HepG2 (cell line): Measurements from ENCODE around the gene RHBDF2. TPM values are rescaled to one million over a fixed set of nuclear protein-coding genes. Genes with fewer than 3 reads are reported as not detected.

Experiments
- BRCA1 ChIP-seq: sonication (generic); formaldehyde crosslinking; IDR thresholded peaks from 2 replicates; pipeline ENCODE4 v1.4.0; 2020; ENCODE audit warnings: missing genetic modification reagents
- CCAR2 ChIP-seq: fragments of 200-400 bp; formaldehyde crosslinking; optimal IDR thresholded peaks from 2 replicates; pipeline ENCODE3; 2018; ENCODE audit warnings: low read depth, mild to moderate bottlenecking, low read length, moderate library complexity
- DNMT1 ChIP-seq: sonication (generic); formaldehyde crosslinking; IDR thresholded peaks from 2 replicates; pipeline ENCODE4 v1.5.1; 2020; ENCODE audit warnings: mild to moderate bottlenecking, missing genetic modification reagents
- DR1 ChIP-seq: sonication (generic); formaldehyde crosslinking; IDR thresholded peaks from 2 replicates; pipeline ENCODE4 v1.8.0; 2021; ENCODE audit warnings: mild to moderate bottlenecking, missing genetic modification reagents, inconsistent platforms
- PHB2 ChIP-seq: fragments of 450-650 bp; IDR thresholded peaks from 2 replicates; pipeline ENCODE4 v1.6.1; 2018; ENCODE audit not compliant: partially characterized antibody
- PRMT3 ChIP-seq: sonication (generic); formaldehyde crosslinking; IDR thresholded peaks from 2 replicates; pipeline ENCODE4 v1.8.1; 2022; ENCODE audit warnings: low read depth, mild to moderate bottlenecking, moderate library complexity, missing genetic modification reagents, borderline replicate concordance
- YEATS2 ChIP-seq: sonication (generic); formaldehyde crosslinking; IDR thresholded peaks from 2 replicates; pipeline ENCODE4 v1.4.0; 2020; ENCODE audit warnings: missing genetic modification reagents, borderline replicate concordance
- ZFP37 ChIP-seq: sonication (generic); formaldehyde crosslinking; IDR thresholded peaks from 2 replicates; pipeline ENCODE4 v1.4.0; 2020; ENCODE audit warnings: missing genetic modification reagents, borderline replicate concordance
- ZNF569 ChIP-seq: sonication (generic); formaldehyde crosslinking; IDR thresholded peaks from 2 replicates; pipeline ENCODE4 v1.5.0; 2020; ENCODE audit warnings: mild to moderate bottlenecking, missing genetic modification reagents, moderate library complexity, borderline replicate concordance
- ZNF724P ChIP-seq: sonication (generic); formaldehyde crosslinking; IDR thresholded peaks from 2 replicates; pipeline ENCODE4 v1.8.0; 2022; ENCODE audit warnings: missing genetic modification reagents, borderline replicate concordance
- polyA plus RNA-seq, 8 experiments: library from polyadenylated mRNA; depleted of rRNA in 3 of 8; stranded (reverse) in 7 of 8; unstranded in 1 of 8; fragments of >200 nt; fragmentation: Illumina TruSeq in 4 of 8; extraction: Trizol in 4 of 8; gene quantifications; 2 replicates each; pipeline versions ENCODE4 v1.2.1 to v1.2.3, GENCODE V29; 2011 to 2016; ENCODE audit warnings: low read depth in 4 of 8, missing spikeins in 1 of 8, mixed read lengths in 1 of 8; ENCODE audit not compliant: insufficient read depth in 1 of 8
- total RNA-seq, 5 experiments: library from RNA; depleted of rRNA; stranded (reverse); fragments of >200 nt; fragmentation: Illumina TruSeq; extraction: Trizol; gene quantifications; 2 replicates each; pipeline ENCODE4 v1.2.3, GENCODE V29; 2016; ENCODE audit warnings: low read depth in 1 of 5
- TF ChIP-seq, protein P1 (sequence below): sonication (generic); formaldehyde crosslinking; IDR thresholded peaks from 2 replicates; pipeline ENCODE4 v1.4.0; 2020; ENCODE audit warnings: mild to moderate bottlenecking, missing genetic modification reagents
- TF ChIP-seq, protein P2 (sequence below): IDR thresholded peaks from 2 replicates; pipeline ENCODE4 v1.6.1; 2016; ENCODE audit warnings: low read depth, control low read depth
- TF ChIP-seq, protein P3 (sequence below): IDR thresholded peaks from 2 replicates; pipeline ENCODE4 v1.6.1; 2012; ENCODE audit warnings: low read depth, low read length, improper control_type of control experiment
- TF ChIP-seq, protein P4 (sequence below): sonication (generic); formaldehyde crosslinking; IDR thresholded peaks from 2 replicates; pipeline ENCODE4 v1.4.0; 2020; ENCODE audit warnings: missing genetic modification reagents

RHBDF2 gene
- total and polyA plus RNA-seq, 2 of the 13 experiments (the other 11 are each of a cell fraction or from before 2014, with no cell fraction given): 7.8 to 24.2 TPM

DNA sequence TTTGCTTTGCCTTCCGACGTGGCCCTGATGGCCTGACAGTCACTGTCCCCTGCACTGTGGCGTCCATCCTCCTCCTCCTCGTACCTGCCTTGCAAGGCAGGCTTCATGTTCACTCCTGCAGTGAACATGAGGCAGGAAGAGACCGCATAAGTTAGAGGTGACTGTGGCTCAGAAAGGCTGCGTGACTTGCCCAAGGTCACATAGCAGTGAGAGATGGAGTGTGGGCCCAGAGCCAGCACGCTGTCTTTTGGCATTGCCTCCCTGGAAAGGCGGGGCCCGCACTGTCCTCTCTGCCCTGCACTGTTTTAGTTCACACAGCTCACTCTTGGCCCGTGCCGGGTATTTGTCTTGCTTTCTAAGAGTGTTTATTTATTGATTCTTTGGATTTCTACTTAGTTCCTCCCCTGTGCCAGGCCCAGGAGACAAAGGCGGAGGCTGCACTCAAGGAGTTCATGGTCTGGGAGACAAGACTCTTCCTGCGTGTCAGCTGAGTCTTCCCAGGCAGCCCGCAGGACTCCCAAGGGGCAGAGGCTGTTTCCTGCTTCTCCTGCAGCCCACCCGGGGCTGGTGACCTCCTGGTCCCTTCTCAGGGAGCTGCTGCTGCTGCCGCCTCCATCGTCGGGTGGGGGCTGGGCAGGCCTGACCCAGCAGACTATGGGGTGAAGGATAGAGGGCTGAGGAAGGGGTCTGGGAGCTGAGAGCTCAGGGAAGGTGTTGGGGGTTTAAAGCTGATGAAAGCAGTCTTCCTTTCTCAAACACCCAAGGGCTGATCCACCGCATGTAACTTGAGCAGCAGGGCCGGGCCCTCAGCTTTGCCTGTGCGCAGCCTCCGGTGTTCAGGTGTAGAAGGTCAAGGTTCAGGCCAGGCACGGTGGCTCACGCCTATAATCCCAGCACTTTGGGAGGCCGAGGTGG lies 23.6 kb upstream of the RHBDF2 start (continued):
- TF ChIP-seq, protein P1, sequence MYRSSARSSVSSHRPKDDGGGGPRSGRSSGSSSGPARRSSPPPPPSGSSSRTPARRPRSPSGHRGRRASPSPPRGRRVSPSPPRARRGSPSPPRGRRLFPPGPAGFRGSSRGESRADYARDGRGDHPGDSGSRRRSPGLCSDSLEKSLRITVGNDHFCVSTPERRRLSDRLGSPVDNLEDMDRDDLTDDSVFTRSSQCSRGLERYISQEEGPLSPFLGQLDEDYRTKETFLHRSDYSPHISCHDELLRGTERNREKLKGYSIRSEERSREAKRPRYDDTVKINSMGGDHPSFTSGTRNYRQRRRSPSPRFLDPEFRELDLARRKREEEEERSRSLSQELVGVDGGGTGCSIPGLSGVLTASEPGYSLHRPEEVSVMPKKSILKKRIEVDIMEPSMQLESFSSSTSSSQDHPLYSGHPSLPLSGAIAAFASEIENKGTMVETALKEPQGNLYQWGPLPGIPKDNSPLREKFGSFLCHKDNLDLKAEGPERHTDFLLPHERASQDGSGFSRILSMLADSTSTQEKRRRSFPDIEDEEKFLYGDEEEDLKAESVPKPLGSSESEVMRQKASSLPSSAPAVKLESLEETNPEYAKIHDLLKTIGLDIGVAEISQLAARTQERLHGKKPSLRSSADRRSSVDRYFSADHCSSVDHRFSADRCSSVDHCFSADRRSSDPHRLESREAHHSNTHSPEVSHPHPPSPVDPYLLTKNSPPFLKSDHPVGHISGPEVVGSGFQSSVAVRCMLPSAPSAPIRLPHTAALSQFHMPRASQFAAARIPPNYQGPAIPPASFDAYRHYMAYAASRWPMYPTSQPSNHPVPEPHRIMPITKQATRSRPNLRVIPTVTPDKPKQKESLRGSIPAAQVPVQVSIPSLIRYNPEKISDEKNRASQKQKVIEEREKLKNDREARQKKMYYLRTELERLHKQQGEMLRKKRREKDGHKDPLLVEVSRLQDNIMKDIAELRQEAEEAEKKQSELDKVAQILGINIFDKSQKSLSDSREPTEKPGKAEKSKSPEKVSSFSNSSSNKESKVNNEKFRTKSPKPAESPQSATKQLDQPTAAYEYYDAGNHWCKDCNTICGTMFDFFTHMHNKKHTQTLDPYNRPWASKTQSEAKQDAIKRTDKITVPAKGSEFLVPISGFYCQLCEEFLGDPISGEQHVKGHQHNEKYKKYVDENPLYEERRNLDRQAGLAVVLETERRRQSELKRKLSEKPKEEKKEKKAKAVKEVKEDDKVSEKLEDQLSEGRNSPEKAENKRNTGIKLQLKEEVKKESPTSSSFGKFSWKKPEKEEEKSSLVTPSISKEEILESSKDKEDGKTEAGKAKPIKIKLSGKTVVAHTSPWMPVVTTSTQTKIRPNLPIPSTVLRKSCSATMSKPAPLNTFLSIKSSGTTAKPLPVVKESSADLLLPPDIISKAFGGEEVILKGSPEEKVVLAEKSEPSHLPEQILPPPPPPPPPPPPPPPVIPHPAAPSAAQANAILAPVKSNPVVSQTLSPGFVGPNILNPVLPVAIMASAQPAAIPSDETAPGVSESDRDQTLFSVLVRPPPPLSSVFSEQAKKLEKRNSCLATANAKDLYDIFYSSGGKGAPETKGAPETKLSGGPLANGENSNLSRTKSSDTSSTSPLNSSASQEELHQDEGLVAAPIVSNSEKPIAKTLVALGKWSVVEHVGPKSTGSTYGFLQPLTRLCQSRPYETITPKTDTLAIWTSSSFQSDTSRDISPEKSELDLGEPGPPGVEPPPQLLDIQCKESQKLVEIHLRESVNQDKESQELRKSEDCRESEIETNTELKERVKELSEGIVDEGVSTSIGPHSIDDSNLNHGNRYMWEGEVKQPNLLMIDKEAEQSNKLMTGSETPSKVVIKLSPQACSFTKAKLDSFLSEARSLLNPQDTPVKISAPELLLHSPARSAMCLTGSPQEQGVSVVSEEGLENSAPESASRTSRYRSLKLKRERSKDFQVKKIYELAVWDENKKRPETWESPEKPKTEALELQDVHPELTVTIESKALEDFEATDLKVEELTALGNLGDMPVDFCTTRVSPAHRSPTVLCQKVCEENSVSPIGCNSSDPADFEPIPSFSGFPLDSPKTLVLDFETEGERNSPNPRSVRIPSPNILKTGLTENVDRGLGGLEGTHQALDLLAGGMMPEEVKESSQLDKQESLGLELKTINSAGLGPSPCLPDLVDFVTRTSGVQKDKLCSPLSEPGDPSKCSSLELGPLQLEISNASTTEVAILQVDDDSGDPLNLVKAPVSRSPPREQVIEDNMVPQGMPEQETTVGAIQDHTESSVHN: 0 out of 2 replicates have a peak, but pooled peaks have one; percentile 37
- TF ChIP-seq ZFP37 (CRISPR knock-in tag) (no peak; the same call in 1 of the 2 replicates), CCAR2 (no peak), DNMT1 (CRISPR knock-in tag) (no peak), PHB2 (no peak), PRMT3 (peak; percentile 63; the same call in 1 of the 2 replicates), YEATS2 (CRISPR knock-in tag) (no peak), BRCA1 (CRISPR knock-in tag) (peak; percentile 70), ZNF569 (no peak), ZNF724P (CRISPR knock-in tag) (no peak), DR1 (CRISPR knock-in tag) (no peak)
- TF ChIP-seq, protein P2, sequence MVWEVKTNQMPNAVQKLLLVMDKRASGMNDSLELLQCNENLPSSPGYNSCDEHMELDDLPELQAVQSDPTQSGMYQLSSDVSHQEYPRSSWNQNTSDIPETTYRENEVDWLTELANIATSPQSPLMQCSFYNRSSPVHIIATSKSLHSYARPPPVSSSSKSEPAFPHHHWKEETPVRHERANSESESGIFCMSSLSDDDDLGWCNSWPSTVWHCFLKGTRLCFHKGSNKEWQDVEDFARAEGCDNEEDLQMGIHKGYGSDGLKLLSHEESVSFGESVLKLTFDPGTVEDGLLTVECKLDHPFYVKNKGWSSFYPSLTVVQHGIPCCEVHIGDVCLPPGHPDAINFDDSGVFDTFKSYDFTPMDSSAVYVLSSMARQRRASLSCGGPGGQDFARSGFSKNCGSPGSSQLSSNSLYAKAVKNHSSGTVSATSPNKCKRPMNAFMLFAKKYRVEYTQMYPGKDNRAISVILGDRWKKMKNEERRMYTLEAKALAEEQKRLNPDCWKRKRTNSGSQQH: 0 out of 2 replicates have a peak, but pooled peaks have one; percentile 68
- TF ChIP-seq, protein P3, sequence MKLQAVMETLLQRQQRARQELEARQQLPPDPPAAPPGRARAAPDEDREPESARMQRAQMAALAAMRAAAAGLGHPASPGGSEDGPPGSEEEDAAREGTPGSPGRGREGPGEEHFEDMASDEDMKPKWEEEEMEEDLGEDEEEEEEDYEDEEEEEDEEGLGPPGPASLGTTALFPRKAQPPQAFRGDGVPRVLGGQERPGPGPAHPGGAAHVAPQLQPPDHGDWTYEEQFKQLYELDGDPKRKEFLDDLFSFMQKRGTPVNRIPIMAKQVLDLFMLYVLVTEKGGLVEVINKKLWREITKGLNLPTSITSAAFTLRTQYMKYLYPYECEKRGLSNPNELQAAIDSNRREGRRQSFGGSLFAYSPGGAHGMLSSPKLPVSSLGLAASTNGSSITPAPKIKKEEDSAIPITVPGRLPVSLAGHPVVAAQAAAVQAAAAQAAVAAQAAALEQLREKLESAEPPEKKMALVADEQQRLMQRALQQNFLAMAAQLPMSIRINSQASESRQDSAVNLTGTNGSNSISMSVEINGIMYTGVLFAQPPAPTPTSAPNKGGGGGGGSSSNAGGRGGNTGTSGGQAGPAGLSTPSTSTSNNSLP: no peak
- TF ChIP-seq, protein P4, sequence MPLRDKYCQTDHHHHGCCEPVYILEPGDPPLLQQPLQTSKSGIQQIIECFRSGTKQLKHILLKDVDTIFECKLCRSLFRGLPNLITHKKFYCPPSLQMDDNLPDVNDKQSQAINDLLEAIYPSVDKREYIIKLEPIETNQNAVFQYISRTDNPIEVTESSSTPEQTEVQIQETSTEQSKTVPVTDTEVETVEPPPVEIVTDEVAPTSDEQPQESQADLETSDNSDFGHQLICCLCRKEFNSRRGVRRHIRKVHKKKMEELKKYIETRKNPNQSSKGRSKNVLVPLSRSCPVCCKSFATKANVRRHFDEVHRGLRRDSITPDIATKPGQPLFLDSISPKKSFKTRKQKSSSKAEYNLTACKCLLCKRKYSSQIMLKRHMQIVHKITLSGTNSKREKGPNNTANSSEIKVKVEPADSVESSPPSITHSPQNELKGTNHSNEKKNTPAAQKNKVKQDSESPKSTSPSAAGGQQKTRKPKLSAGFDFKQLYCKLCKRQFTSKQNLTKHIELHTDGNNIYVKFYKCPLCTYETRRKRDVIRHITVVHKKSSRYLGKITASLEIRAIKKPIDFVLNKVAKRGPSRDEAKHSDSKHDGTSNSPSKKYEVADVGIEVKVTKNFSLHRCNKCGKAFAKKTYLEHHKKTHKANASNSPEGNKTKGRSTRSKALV (CRISPR knock-in tag): no peak
